Renal pelvis (tissue), 4 donors: ENCODE data around the gene UNC13D. TPM values are rescaled to one million over a fixed set of nuclear protein-coding genes. Genes with fewer than 3 reads are reported as not detected.
"Not testable (repeated sequence)": the region's sequence is repeated elsewhere in the genome, so short reads cannot be mapped to it uniquely, and the experiment has no call there.

Experiments
- DNase-seq: peaks from one replicate; pipeline ENCODE4 v3.0.0-alpha.2; 2013
- polyA plus RNA-seq, 3 donors: library from polyadenylated mRNA; unstranded; fragments of 120-200 nt; gene quantifications; one replicate each; pipeline ENCODE4 v1.2.1, GENCODE V29; 2013; ENCODE audit not compliant: insufficient read length in 3 of 3

Gene UNC13D
- polyA plus RNA-seq, 3 donors, result 4.8 to 6.6 (median 6.3) TPM

- DNase-seq, result not testable (repeated sequence)
Measured at GRCh38 chr17:75851693-75851991, 7.4 kb upstream of the UNC13D start.

- no peak for DNase-seq
Measured at GRCh38 chr17:75850928-75851692, 6.9 kb upstream of the UNC13D start.

GRCh38 chr17:75849724-75850123, 5.5 kb upstream of the UNC13D start:
- no peak for DNase-seq

GRCh38 chr17:75849279-75849646, 5.1 kb upstream of the UNC13D start:
- no peak for DNase-seq

GRCh38 chr17:75848523-75849278, 4.5 kb upstream of the UNC13D start:
- no peak for DNase-seq

GRCh38 chr17:75847614-75848522, 3.7 kb upstream of the UNC13D start:
- no peak for DNase-seq

GRCh38 chr17:75846692-75847613, 2.7 kb upstream of the UNC13D start:
- no peak for DNase-seq

- DNase-seq, result no peak
Measured at GRCh38 chr17:75845933-75846691, 1.9 kb upstream of the UNC13D start.

GRCh38 chr17:75845058-75845711, 981 bp upstream of the UNC13D start:
- peak; percentile 61 for DNase-seq

GRCh38 chr17:75844530-75845057, 390 bp upstream of the UNC13D start:
- no peak for DNase-seq

- no peak for DNase-seq
Measured at GRCh38 chr17:75842963-75843576, 1.1 kb downstream of the UNC13D start.

GRCh38 chr17:75842411-75842810, 1.8 kb downstream of the UNC13D start:
- no peak for DNase-seq

GRCh38 chr17:75840799-75841164, 3.4 kb downstream of the UNC13D start:
- no peak for DNase-seq

- no peak for DNase-seq
Measured at GRCh38 chr17:75839942-75840798, 4.0 kb downstream of the UNC13D start.

- no peak for DNase-seq
Measured at GRCh38 chr17:75838410-75838809, 5.8 kb downstream of the UNC13D start.

GRCh38 chr17:75837899-75838298, 6.3 kb downstream of the UNC13D start:
- no peak for DNase-seq

GRCh38 chr17:75836605-75837004, 7.6 kb downstream of the UNC13D start:
- DNase-seq, result no peak

- DNase-seq, result no peak
Measured at GRCh38 chr17:75835654-75835987, 8.6 kb downstream of the UNC13D start.
